Right lung (tissue), 5 donors: Measurements from ENCODE around the gene COPB1. TPM values are rescaled to one million over a fixed set of nuclear protein-coding genes. Genes with fewer than 3 reads are reported as not detected.

ENCODE experiments used
- DNase-seq, 2 donors: peaks; one replicate each; pipeline ENCODE4 v3.0.0-alpha.2; 2013
- polyA plus RNA-seq, 5 donors: library from polyadenylated mRNA; unstranded; fragments of 120-200 nt; gene quantifications; one replicate each; pipeline versions ENCODE4 v1.2.1 to v1.2.3, GENCODE V29; 2013; ENCODE audit warnings: inconsistent platforms in 1 of 5, low replicate concordance in 1 of 5; ENCODE audit not compliant: insufficient read length in 5 of 5, insufficient read depth in 1 of 5

Gene COPB1
- polyA plus RNA-seq, 5 donors, result 124 to 154 (median 143) TPM

DNA sequence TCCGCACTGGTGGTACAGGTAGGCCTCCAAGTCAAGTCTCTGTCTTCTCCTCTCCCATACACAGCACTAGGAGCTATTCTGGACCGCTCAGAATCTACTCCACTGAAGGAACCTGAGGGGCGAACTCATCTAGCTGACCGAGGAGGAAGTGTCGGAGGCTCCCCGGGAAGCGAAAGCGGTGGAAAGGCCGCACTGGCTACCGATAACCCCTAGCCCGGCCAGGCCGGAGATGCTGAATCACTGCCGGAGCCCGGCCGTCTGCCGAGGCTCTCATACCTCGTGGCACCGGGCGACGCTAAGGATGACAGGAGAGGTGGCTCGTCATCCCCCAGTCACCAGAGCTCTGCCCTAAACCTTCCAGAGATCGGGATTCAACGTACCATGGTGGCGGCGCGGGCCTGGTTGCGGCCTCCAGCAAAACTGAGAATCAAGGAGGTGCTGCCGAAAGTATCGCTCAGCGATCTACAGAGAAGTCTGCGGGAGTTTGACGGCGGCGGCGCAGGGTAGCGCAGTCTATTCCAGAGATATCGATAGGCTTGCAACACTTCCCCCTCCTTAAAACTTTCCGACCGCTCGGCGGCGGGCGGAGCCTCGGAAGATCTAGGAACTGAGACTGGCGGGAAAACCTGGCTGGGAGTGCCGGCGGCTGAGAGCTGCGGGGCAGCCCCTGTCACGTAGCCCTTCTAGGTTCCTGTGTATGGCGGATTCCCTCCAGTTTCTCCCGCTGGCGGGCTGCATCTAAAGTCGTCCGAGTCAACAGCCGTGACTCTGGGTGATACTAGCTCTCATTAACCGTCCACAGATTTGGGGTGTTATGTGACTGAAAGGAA, 20.5 kb upstream of the COPB1 start, which contains the start of gene PSMA1:
PSMA1 (minus strand) TSS at position 470 of the 830 bp plus-strand sequence; CDS start at position 383, 87 bp downstream.
- DNase-seq, result peak; percentile 92 to 94

DNA sequence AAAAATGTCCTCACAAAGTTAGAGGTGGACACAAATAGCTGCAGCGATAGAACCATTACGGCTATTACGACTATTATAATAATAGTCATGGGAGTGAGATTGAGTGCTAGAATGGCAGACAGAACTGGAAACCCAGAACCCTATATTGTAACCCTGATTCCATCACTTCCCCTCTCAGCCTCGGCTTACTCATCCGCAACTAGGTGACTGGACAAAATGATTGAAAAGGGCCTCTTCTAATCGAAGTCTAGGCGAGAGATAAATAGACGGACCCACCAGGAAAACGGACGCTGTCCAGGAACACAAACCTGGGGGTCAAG, 19.9 kb upstream of the COPB1 start:
- DNase-seq, result no peak

DNA sequence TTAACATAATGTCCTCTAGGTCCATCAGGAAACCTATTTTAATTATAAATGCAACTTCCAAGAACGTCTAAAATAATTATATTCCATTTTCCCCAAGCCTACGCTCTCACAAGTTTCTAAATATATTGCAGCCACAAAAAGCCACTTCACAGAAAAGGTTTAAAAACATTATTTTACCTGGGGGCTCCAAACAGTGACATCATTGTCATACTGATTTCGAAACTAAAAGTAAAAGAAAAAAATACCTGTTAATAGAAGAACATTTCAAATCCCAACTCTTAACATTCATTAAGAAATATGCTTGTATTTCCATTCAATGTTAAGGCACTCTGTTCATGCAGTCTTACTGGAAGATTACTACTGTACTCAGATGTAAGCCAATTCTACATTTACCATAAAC, 19.2 kb upstream of the COPB1 start:
- no peak for DNase-seq

DNA sequence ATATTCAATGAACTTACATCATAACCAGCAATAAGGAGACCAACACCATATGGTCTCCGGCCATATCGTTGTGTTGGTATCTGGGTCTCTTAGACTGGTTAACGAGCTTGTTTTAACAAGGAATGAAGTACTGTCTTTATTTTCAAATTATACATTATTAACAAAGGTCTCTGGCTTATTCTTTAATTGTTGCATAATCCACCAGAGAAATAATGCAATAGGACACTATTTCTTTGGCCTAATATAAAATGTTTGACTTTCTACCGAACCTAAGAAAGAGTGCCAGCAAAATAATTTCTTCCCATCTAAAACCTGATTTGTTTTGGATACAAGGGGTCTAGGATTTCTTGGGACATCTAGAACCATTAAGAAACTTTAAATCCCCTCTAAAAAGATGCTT, 14.2 kb upstream of the COPB1 start:
- no peak for DNase-seq

DNA sequence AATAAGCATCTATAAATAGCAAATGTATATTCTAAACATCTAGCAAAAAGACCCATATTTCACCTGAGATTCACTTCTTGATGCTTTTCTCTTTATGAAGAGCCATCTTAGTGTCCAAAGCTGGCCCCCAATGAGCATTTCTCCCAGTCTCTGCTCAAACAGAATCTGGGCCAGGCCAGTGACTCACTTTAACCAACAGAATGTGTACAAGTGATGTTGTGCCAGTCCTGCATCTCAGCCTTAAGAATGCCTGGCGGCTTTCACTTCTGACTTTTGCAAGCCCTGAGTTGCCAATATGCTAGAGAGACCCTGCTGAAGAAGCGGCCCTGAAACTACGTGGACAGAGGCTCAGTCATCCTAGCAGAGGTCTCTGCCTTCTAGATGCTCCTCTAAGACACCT, 6.9 kb upstream of the COPB1 start:
- DNase-seq, result no peak

DNA sequence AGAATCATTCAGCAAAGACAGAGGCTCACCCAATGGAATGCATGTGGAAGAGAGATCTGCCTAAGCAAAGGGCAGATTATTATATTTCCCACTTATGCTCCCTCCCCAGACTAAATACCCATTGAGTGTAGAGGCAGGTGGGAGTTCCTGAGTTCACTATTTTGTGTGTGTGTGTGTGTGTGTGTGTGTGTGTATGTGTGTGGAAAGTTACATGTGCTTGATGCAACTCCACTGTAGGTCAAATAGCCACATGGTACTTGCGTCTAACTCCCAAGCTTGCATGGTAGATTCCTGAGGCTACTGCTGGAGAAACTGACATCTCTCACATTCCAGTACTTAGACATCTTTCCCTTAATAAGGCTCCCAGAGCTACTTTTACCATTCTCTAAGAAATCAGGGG, 3.4 kb upstream of the COPB1 start:
- no peak for DNase-seq

DNA sequence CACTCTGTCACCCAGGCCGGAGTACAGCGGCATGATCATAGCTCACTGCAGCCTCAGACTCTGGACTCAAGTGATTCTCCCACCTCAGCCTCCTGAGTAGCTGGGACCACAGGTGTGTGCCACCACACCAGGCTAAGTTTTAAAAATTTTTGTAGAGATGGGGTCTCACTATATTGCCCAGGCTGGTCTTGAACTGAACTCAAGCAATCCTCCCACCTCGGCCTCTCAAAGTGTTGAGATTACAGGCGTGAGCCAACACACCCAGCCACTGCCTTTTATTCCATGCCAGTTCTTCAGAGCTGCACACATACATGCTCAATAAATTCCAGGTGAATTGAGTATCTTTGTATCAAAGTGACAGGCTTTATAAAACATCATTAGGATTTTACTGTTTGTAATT, 2.4 kb upstream of the COPB1 start:
- no peak for DNase-seq

DNA sequence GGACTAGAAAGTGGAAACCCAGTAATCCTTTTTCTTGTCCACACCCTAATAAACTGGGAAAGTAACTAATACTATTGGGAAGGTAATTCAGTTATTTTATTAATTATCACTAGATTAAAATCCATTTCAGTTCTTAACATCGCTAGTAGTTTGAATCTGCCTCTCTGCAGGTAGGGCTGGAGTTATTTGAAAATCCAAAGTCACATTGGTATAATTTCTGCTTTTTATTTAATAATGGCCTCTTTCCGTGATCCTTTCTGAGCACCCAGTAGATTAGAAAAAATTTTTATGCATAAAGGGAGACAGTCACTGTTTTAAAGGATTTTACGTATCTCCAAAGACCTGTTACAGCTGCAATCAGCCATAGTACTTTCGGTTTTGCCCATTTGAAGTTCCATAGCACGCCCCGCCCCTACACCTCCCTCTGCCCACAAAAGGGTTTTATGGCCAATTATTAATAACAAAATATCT, 605 bp upstream of the COPB1 start:
- DNase-seq, result peak; percentile 55 to 57

DNA sequence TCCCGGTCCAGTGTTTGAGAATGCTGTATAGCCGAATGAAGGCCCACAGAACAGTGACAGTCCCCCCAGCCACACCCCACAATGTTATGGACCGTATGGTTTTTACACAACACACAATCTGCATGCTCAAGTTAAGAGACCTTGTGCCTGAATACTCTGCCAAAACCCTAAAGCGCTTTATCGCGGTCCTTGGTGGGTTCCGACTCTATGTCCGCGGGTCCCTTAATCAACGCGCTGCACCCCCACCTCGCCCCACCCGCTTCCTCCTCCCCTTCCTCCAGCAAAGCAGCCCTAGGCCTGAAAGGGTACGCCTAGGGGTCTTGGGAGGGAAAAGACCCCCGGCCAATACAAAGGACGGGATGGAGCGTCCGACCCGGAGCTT, 442 bp downstream of the COPB1 start:
- DNase-seq, result peak in 1 of 2 donors; percentile 42

DNA sequence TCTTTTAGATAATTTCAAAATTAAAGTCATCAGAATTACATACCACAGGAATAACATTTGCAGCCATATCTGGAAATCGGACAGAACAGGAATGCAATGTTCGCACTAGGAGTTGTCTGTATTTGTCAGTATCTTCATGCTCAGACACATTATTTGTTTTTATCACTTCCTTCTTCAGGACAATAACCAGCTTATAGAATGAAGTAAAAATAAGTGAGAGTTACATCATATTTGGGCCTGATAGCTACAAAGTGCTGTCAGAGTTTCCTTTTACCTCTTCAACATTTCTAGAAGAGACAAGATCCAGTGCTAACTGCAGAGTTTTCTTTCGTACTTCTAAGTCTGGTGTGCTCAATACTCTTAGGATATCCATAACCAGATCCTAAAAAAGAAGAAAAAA, 18.9 kb downstream of the COPB1 start:
- DNase-seq, result no peak

DNA sequence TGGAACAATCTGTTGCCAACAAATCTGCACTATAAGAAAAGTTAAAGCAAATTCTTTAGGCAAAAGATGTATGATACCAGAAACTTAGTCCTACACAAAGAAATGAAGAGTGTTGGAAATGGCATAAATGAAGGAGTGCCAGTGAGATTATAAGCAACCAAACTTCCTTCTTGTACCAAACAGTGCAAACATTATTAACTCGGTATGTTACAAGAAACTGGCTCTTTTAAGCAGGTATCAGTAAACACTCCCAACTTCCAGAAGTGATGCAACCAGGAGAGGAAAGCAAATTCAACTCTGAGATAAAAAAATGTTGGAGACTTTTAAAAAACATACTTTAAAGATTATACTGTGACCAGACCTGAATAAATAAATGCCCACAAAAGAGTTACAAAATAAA, 28.5 kb downstream of the COPB1 start:
- DNase-seq, result no peak

DNA sequence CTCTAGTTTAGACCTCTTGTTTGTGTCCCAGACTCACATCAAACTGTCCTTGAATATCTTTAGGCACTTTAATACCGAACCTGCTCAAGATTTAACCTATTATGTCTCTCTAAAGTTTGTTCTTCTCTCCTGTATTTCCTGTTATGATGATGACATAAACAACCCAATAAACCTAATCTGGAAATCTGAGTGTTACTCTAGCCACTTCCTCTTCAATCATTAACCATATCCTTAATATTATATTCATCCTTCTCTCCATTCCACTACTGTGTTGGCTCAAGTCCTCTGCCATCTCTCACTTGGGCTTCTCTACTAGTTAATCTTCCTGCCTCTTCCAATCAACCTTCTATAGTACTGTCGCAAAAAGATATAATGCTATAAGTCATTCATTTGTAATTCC, 36.0 kb downstream of the COPB1 start:
- DNase-seq, result no peak

DNA sequence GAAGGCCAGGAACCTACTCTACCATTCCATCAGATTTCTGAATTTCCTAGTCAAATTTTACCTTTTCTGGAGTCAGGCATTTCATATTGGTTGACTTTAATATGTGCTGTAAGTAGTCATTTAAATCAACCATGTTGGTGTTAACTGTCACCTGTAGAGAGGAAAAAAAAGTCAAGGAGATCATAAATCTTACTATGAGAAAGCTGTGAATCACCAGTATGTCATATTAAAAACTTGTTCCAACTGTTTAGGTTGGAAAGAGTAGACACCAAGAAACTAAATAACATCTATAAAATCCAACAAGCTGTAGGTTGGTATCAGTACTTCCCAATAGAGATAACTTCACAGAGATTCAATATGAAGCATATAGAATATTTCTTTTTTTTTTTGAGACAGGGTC, 39.5 kb downstream of the COPB1 start:
- no peak for DNase-seq

DNA sequence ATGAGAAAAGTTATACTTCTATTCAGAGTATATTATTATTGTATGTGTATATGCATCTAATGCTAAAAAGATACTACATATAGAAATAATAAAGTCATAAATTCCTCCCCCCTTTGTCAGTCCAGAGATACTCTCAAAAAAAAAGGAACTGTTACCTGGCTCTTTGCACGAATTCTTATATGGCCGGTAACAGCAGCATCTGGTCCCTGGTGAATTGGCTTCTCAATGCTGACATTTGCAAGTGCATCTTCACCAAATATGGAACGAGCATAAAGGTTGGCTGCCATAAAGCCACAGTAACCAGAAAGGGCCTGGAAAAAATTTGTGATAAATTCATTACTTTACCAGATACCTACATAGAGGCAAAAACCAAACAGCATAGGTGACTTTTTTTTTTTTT, 41.2 kb downstream of the COPB1 start:
- DNase-seq, result no peak

DNA sequence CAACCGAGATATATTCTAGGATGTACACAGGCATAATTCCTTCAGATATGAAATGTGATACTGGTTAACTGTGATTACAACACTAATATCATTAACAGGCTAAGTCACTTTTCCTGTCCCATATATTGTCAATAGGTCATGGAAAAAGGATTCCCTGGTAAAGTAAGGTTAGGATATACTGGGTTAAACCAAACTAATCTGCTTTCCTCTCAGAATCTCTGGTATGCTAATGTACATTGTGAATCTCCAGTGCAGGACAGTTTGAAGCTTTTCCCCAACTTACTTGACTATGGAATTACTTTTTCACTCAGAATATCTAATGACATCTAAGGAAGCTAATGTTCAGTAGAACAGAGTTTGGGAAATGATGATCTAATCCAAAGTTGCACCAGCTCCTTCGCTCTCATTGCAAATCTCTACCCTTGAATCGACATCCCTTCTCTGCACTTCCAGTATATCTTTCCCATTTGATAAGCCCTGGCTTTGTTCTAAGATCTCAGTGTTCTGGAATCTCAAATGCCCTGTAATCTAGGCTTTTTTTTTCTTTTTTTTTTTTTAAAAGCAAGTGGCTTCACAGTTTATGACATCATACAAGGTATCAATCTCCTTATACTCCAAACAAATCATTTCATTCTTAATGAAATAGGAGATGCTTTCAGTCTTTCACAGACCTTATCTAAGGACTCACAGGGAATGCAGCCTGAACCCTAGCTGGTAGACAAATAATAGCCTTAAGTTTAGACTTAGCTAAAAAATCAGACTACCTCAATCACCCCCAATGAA, 43.8 kb downstream of the COPB1 start:
- no peak for DNase-seq

DNA sequence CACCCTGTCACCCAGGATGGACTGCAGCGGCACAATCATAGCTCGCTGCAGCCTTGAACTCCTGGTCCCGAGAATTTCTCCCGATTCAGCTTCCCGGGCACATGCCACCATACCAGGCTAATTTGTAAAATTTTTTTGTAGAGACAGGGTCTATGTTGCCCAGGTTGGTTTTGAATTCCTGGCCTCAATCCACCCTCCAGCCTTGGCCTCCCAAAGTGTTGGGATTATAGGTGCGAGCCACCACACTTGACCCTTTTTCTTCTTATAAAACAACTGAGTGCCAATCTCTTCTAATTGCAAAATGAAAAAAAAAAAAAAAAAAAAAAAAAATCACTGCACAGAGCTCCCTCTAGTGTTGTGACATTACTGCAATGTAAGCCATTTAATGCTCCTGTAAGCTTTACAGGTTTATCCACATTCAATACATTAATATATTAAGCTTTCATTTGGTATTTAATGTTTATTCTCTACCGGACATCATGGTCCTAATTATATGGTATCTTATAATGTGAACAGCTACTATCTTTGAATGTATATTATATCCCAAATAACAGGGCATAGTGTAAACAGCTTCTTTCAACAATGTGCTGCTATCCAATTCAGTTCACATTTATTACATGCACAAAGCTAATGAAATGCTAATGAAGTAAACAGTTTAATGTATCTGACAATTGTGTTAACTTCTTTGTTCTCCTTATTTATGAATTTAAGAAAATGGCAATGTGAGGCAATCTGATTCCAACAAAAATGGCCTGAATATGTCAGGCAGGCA, 44.6 kb downstream of the COPB1 start:
- peak in 1 of 2 donors; percentile 15 for DNase-seq

DNA sequence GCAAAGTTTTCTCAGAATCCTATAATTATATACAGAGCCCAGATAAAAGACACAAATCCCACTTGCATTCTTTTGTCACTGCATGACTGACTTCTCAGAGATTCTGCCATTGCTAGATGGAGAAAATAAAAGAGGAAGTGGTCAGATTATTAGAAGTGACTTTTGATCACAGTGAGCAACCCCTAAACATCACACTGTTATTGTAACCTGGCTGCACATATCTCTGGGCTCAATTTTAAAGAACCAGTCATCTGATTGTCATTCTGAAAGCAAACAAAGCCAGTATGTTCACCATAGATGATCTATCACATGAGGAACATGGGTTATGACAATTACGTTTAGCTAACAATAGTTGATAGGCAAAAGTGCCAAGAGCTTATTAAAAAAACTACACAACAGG, 47.8 kb downstream of the COPB1 start:
- DNase-seq, result no peak

DNA sequence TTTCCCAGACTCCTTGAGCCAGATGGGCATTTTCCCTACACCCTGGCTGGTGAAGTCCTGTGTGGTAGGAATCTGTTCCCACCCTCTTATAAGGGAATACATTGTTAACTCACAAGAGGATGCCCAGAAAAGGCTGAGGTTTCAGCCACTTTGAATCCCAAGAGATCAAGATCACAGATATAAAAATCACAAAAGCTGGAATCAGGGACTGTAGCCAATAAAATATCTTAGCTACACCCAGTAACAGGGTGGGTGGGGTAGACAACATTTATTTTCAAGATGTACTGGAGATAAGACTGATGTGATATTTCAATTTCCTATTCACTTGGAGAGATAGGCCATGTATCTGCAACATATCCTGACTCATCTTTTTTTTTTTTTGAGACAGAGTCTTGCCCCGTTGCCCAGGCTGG, 50.3 kb downstream of the COPB1 start:
- DNase-seq, result no peak

DNA sequence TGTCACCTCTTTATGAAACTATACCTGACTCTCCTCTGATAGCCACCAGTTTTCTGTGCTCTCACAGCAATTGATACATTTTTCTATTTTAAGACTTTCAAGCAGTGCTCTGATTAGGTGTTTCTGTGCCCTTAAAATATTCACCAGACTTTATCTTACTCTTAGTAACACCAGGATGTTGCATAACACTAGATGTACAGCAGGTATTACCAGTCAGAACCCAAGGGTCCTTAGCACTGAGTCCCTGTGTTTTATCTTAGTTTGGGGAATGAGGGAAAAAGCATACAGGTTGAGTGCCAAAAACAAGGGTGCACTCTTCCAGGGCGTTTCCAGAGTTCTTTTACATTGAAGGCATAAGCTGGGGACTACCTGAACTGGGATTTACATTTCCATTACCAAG, 51.4 kb downstream of the COPB1 start:
- DNase-seq, result no peak

DNA sequence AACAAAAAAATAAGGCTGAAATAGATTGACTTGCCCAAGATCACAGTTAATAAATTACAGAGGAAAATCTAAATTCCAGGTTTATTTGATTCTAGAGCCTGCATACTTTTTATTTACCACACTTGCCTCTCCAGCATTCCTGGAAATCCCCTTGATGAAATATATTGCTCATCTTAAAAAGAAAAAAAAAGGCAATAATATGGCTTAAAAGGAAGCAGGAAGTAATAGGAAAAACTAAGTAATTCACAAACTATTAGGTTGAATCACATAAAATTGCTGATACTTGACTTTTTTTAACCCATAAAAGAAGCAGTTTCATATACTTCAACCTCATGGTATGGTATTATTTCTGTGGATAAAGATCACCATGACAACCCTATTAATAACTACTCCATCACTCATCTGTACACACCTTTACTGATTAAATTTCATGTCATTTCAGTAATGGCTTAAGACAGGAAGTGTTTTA, 52.9 kb downstream of the COPB1 start:
- no peak for DNase-seq

DNA sequence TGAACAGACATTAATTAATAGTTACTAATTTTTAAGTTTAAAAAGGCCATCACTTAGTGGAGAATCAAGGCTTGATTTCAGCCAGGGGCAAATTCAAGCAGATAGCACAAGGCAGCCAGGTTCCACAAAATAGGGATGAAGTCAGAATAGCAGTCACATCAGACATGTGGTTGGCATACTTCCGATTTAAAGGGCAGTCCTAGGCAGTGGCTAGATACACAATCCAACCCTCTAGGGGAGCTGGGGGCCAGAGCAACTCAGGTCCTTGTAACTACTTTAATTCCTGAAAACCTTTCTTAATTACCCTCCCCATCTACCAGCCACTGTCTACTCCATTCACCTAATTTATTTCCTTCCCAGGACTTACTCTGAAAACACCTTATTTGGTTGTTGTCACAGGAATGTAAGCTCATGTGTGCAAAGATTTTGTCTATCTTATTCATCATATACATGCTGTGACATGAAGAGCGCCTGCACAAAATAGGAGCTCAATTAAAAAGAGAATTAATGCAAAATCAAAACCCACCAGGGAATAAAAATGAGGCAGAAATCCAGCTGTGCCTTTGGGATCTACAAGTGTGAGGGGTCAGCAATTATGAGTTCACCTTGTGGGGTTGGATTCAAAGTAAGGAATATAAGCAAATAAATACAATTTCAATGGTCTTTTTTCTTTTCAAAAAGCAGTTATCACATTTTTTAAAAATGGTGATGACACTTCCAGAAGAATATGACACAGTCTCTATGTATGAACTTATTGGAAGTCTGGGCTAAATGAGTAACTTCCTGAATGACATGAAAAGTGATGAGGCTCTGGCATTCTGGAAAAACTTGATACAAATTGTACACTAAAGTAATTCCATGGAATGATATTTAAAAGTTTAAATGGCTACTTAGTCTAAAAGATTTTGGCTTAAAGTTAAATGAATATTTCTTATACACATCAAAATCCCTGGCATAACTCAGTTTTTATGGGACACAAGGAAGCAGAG, 53.8 kb downstream of the COPB1 start:
- DNase-seq, result no peak
